Cardiac fibroblast (primary cell): Measurements from ENCODE around the gene FSD1L.
"Not testable (repeated sequence)": the region's sequence is repeated elsewhere in the genome, so short reads cannot be mapped to it uniquely, and the experiment has no call there.

Experiments used
- DNase-seq, 2 donors: peaks; one replicate each; pipeline versions ENCODE4 v3.0.0 to v3.0.0-alpha.2; 2010; ENCODE audit warnings: low read depth in 2 of 2
- H3K4me3 ChIP-seq, 2 donors: replicated peaks in 1 of 2; 1 replicate in 1 of 2; 2 replicates in 1 of 2; pipeline ENCODE4 v1.5.1; 2011; ENCODE audit warnings: low read depth in 2 of 2, low read length in 2 of 2, mild to moderate bottlenecking in 2 of 2, moderate library complexity in 1 of 2
- TF ChIP-seq, protein P1 (sequence below): IDR thresholded peaks from one replicate; pipeline ENCODE4 v1.5.1; 2011; ENCODE audit warnings: low read depth, mild to moderate bottlenecking, low read length, inconsistent platforms

The FSD1L gene

DNA sequence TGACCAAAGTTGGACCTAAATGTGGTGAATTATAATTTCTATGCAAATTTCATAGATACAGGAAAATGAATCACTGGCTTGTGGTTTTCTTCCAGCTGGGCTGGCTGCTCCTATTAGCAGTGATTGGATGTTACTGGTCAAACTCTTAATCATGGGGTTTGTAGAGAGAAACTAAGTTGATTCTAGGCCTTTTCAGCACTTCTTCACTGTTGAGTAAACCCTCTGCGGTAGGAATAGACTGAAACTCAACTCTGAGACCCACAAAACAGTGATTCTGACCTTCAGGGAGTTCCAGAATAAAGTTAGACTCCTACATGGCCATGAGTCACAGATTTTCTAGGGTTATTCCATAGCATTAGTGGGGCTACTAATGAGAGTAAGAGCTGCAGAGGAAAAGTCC lies 62.2 kb downstream of the FSD1L start:
- peak; percentile 59 to 84 for DNase-seq
- no peak overlapping the region for H3K4me3 ChIP-seq
- TF ChIP-seq, protein P1, sequence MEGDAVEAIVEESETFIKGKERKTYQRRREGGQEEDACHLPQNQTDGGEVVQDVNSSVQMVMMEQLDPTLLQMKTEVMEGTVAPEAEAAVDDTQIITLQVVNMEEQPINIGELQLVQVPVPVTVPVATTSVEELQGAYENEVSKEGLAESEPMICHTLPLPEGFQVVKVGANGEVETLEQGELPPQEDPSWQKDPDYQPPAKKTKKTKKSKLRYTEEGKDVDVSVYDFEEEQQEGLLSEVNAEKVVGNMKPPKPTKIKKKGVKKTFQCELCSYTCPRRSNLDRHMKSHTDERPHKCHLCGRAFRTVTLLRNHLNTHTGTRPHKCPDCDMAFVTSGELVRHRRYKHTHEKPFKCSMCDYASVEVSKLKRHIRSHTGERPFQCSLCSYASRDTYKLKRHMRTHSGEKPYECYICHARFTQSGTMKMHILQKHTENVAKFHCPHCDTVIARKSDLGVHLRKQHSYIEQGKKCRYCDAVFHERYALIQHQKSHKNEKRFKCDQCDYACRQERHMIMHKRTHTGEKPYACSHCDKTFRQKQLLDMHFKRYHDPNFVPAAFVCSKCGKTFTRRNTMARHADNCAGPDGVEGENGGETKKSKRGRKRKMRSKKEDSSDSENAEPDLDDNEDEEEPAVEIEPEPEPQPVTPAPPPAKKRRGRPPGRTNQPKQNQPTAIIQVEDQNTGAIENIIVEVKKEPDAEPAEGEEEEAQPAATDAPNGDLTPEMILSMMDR = no peak

DNA sequence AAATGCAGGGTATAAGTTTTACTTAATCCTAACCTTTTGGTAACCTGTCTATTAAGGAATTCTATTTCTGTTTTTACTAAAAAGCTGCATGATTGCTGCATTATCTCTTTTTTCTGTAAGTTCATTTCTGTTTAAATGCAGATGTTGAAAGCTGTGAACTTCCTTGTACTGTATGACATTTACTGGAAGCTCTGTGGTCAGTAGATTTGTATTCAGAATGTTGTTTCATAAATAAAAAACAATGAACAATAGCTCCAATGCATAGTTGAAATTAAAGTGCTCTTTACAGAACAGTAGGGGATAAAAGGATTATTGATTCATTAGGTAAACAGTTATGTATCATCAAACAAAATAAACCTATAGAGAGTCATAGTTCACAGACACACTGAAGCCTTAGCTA lies 63.6 kb downstream of the FSD1L start:
- no peak overlapping the region for H3K4me3 ChIP-seq
- no peak for DNase-seq
- TF ChIP-seq, protein P1 = no peak

DNA sequence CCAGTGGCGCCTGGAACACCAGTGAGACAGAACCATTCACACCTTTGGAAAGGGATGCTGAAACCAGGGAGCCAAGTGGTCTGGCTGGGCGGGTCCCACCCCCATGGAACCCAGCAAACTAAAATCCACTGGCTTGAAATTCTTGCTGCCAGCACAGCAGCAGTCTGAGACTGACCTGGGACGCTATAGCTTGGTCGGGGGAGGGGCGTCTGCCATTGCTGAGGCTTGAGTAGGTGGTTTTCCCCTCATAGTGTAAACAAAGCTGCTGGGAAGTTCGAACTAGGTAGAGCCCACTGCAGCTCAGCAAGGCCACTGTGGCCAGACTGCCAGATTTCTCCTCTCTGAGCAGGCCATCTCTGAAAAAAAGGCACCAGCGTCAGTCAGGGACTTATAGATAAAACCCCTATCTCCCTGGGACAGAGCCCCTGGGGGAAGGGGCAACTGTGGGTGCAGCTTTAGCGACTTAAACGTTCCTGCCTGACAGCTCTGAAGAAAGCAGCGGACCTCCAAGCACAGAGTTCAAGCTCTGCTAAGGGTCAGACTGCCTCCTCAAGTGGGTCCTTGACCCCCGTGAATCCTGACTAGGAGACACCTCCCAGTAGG lies 68.1 kb downstream of the FSD1L start:
- TF ChIP-seq, protein P1 = no peak
- no peak for DNase-seq
- no peak overlapping the region for H3K4me3 ChIP-seq

GRCh38 chr9:105519710-105520369 lies 72.0 kb downstream of the FSD1L start:
- H3K4me3 ChIP-seq = peak overlapping the region; percentile 29 to 41

GRCh38 chr9:105520992-105521391 lies 73.2 kb downstream of the FSD1L start:
- not testable (repeated sequence) for H3K4me3 ChIP-seq
- DNase-seq = peak in 1 of 2 donors; percentile 13

More at GRCh38 chr9:105519710-105520369, 72.0 kb downstream of the FSD1L start:
- DNase-seq = peak in 1 of 2 donors; percentile 16

- not testable (repeated sequence) for H3K4me3 ChIP-seq, DNase-seq
Observed at GRCh38 chr9:105522618-105523385, 75.0 kb downstream of the FSD1L start.

GRCh38 chr9:105531530-105531929 lies 83.7 kb downstream of the FSD1L start:
- TF ChIP-seq, protein P1 = no peak
- no peak for DNase-seq
- H3K4me3 ChIP-seq = no peak overlapping the region

DNA sequence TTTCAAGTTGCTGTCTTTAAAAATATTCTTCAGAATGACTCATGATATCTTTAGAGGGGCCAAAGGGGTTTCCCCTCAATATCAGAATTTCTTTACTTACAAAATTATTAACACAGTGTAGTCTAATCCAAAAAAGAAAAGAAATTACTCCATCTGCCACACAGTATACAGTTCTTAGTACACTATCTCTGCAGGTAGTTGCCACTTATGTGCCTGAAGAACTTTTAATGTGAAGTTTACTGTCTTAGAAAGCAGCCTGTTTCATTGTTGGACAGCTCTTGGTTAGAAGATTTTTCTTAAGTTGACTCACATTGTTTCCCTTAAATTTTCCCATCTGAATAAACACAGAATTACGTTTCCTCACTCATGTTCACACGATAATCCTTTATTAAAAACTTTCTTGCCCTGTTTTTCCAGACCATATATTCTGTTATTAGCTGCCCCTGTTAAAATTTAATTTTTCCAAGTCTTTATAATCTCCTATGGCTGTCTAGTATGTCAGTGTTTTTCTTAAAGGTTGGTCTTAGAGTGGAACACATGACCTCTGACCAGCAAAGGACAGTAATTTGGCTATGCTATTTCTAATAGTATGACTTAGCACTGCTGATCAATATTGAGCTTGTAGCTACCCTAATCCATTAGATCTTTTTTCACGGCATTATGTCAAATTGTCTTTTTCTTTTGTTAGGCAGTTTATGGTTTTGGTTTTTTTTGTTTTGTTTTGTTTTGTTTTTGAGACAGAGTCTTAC lies 88.3 kb downstream of the FSD1L start:
- peak in 1 of 2 donors; percentile 54 for DNase-seq
- TF ChIP-seq, protein P1 = no peak
- H3K4me3 ChIP-seq = no peak overlapping the region
